Kidney (tissue), 14 donors: ENCODE data around the gene ADGRA1. TPM values are rescaled to one million over a fixed set of nuclear protein-coding genes. Genes with fewer than 3 reads are reported as not detected.

Source experiments
- DNase-seq, 5 donors: peaks; one replicate each; pipeline ENCODE4 v3.0.0-alpha.2; 2013 to 2020
- FAIRE-seq: peaks from 2 replicates; lab custom pipeline; 2012; peaks lifted over from hg19 to GRCh38; lab: Jason Lieb, UNC
- H3K27ac ChIP-seq, 2 donors: one replicate each; pipeline ENCODE4 v1.7.0; 2013; ENCODE audit warnings: low read depth in 2 of 2, low read length in 2 of 2, inconsistent platforms in 1 of 2
- H3K27me3 ChIP-seq: one replicate; pipeline ENCODE4 v1.7.1; 2013; ENCODE audit warnings: low read length, inconsistent platforms; ENCODE audit not compliant: control insufficient read depth, insufficient read depth
- H3K36me3 ChIP-seq, 3 donors: one replicate each; pipeline versions ENCODE4 v1.7.0 to v1.7.1; 2013; ENCODE audit warnings: low read length in 3 of 3, control low read depth in 1 of 3, inconsistent platforms in 1 of 3; ENCODE audit not compliant: insufficient read depth in 3 of 3, control insufficient read depth in 2 of 3
- H3K4me1 ChIP-seq, 3 donors: one replicate each; pipeline versions ENCODE4 v1.7.0 to v1.7.1; 2013; ENCODE audit warnings: low read length in 3 of 3, inconsistent platforms in 1 of 3, low read depth in 1 of 3; ENCODE audit not compliant: control insufficient read depth in 2 of 3, insufficient read depth in 2 of 3
- H3K4me3 ChIP-seq, 3 donors: one replicate each; pipeline versions ENCODE4 v1.7.0 to v1.8.1; 2013; ENCODE audit warnings: low read length in 3 of 3, control low read depth in 1 of 3, inconsistent platforms in 1 of 3
- H3K9ac ChIP-seq, 3 donors: one replicate each; pipeline versions ENCODE4 v1.7.0 to v1.7.1; 2013; ENCODE audit warnings: low read length in 3 of 3, control low read depth in 1 of 3, inconsistent platforms in 1 of 3
- H3K9me3 ChIP-seq, 3 donors: one replicate each; pipeline versions ENCODE4 v1.7.0 to v1.7.1; 2013; ENCODE audit warnings: low read length in 3 of 3, control low read depth in 1 of 3, inconsistent platforms in 1 of 3; ENCODE audit not compliant: control insufficient read depth in 2 of 3, insufficient read depth in 1 of 3
- CTCF ChIP-seq: IDR thresholded peaks from 3 replicates; pipeline ENCODE4 v1.5.1; 2012; ENCODE audit warnings: mild to moderate bottlenecking, moderate library complexity, borderline replicate concordance; ENCODE audit not compliant: insufficient read depth; ENCODE audit errors: extremely low read depth
- intact Hi-C: fragments of 100-400 bp; cut with DNase I; formaldehyde crosslinking; loops from one replicate; pipeline ENCODE4 v1.11.1; 2022
- polyA plus RNA-seq: library from polyadenylated mRNA; stranded (reverse); fragments of 350-450 nt; fragmentation: Illumina TruSeq; extraction: RNeasy Lipid Tissue Mini Kit (QIAGEN cat#74804); gene quantifications from one replicate; pipeline ENCODE4 v1.2.3, GENCODE V29; 2014; ENCODE audit warnings: low read depth, low replicate concordance; ENCODE audit not compliant: insufficient read depth
- total RNA-seq: library from RNA; stranded (reverse); fragmentation: NEBNext Ultra II Directional; extraction: Animal tissue kit (Norgen Biotek cat#: 25700); gene quantifications from one replicate; pipeline ENCODE4 v1.2.1, GENCODE V29; 2021
- donor health status: control.
- donor health status: control.
- donor health status: control.
- donor health status: control.
- donor health status: control.
- donor health status: DM: yes; HTN: yes; CAD: no.
- donor health status: Normal renal cell carcinoma (clear cell type).

ADGRA1 gene
- total and polyA plus RNA-seq, 2 donors from 2014 or later = 0.91 to 1.1 TPM

- DNase-seq = peak in 1 of 5 donors; percentile 71
- TF ChIP-seq CTCF = no peak
- no peaks in the 10 kb centered on the region for H3K9me3 ChIP-seq
- H3K4me1 ChIP-seq = no peaks in the 10 kb centered on the region
- no peak for FAIRE-seq
- H3K27me3 ChIP-seq = no peaks in the 10 kb centered on the region
- no peak overlapping the region for H3K4me3 ChIP-seq
- H3K36me3 ChIP-seq = no peaks in the 10 kb centered on the region
- H3K27ac ChIP-seq = no peak overlapping the region
- intact Hi-C loops = no loop called here
- no peak overlapping the region for H3K9ac ChIP-seq
These were observed 20.3 kb upstream of the ADGRA1 start for GRCh38 chr10:133067149-133068105.

GRCh38 chr10:133068111-133069032 lies 19.4 kb upstream of the ADGRA1 start:
- FAIRE-seq (no peak), DNase-seq (no peak)
- Histone ChIP-seq H3K27me3 (no peaks in the 10 kb centered on the region), H3K36me3 (no peaks in the 10 kb centered on the region), H3K4me1 (no peaks in the 10 kb centered on the region), H3K4me3 (no peak overlapping the region), H3K9ac (no peak overlapping the region), H3K27ac (no peak overlapping the region), H3K9me3 (no peaks in the 10 kb centered on the region)
- intact Hi-C loops = no loop called here
- no peak for TF ChIP-seq CTCF

- Histone ChIP-seq H3K27ac (no peak overlapping the region), H3K27me3 (no peaks in the 10 kb centered on the region), H3K9me3 (no peaks in the 10 kb centered on the region), H3K4me3 (no peak overlapping the region), H3K4me1 (no peaks in the 10 kb centered on the region), H3K9ac (no peak overlapping the region), H3K36me3 (no peaks in the 10 kb centered on the region)
- intact Hi-C loops = no loop called here
- DNase-seq = no peak
- TF ChIP-seq CTCF = no peak
- FAIRE-seq = no peak
These were observed 18.6 kb upstream of the ADGRA1 start for GRCh38 chr10:133069033-133069525.
